ENCODE measurements around the gene IFITM1. TPM values are rescaled to one million over a fixed set of nuclear protein-coding genes. Genes with fewer than 3 reads are reported as not detected.

IFITM1 gene
- total and polyA plus RNA-seq, 2 donors (not counting 3 experiments of a cell fraction or from before 2014, with no cell fraction given), result 11.5 to 24.6 TPM

DNA sequence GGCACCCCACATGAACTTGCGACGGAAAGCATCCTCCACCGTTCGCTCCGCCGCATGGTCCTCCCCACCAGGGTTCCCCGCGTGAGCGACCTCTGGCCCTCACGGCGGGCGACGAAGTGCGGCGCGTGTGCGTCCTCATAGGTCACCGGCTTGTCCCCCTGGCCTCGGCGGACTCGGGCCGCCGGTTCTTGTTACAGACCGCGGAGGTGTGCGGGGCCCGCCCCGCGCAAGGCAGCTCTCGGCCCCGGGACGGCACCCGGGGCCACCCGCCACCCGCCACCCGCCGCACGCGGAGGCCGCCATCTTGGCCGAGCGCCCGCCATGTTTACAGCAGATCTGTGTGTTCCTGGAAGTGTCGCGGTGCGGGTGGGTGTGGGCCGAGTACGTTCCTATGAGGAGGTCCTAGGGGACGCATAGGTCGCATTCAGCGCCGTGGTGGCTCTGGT lies 9.8 kb upstream of the IFITM1 start:
- Histone ChIP-seq H3K4me3 (replicated peaks in 1 of 3; ENCODE audit: insufficient read depth in 1 of 3, low read depth in 1 of 3, low read length in 3 of 3) (no peak overlapping the region), H3K4me2 (ENCODE audit: insufficient read depth, low read length) (no peak overlapping the region), H3K27ac (ENCODE audit: insufficient read depth, low read depth, low read length) (no peak overlapping the region), H4K20me1 (replicated peaks; ENCODE audit: control insufficient read depth, extremely low read depth, insufficient read depth, low read length) (no peaks in the 10 kb centered on the region), H3K36me3 (ENCODE audit: control insufficient read depth in 2 of 2, extremely low read depth in 1 of 2, insufficient read depth in 2 of 2, low read length in 2 of 2) (no peaks in the 10 kb centered on the region), H3K9me1 (replicated peaks; ENCODE audit: control insufficient read depth, extremely low read depth, insufficient read depth, low read length) (no peaks in the 10 kb centered on the region), H3K4me1 (ENCODE audit: control insufficient read depth, extremely low read depth, insufficient read depth, low read length) (peaks cover 5% of the 10 kb centered on the region), H3K9me3 (replicated peaks; ENCODE audit: control insufficient read depth, insufficient read depth, low read length) (no peaks in the 10 kb centered on the region), H3K9ac (replicated peaks; ENCODE audit: extremely low read depth, insufficient read depth, low read length) (no peak overlapping the region), H3K27me3 (ENCODE audit: control insufficient read depth in 2 of 2, insufficient read depth in 2 of 2, low read length in 2 of 2) (peaks cover 3 to 8% of the 10 kb centered on the region in 2 experiments), H2AFZ (ENCODE audit: low read depth, low read length) (no peak overlapping the region), H3K79me2 (ENCODE audit: control insufficient read depth, insufficient read depth, low read length) (peaks cover 5% of the 10 kb centered on the region)
- CTCF ChIA-PET, result interaction anchor here (0.7 to 4.3 kb wide), 13 partner anchors 12 to 144 kb away, joined by 3 to 79 read pairs (median 8); no protein-coding TSS in a partner anchor
- FAIRE-seq, result no peak
- intact Hi-C loops (cut with micrococcal nuclease) (no loop called here), dilution Hi-C loops (cut with MboI; ENCODE audit: extremely low pct_ligation_motif_present, low sequenced_read_pairs) (no loop called here)
- no peak for DNase-seq (ENCODE audit: low read depth, low spot score)
- no TSS peak for BruUV-seq (replicated peaks)
- TF ChIP-seq GATA2 (IDR thresholded peaks at IDR 0.05; ENCODE audit: insufficient read depth, insufficient read length, low read depth, low read length), result no peak
- no peak for TF ChIP-seq FOS (IDR thresholded peaks at IDR 0.05; ENCODE audit: borderline replicate concordance, insufficient read depth, low read length)
- TF ChIP-seq POLR2AphosphoS5 (IDR thresholded peaks at IDR 0.05; ENCODE audit: insufficient read depth, low read depth, low read length), result no peak
- no peak for TF ChIP-seq POLR2A (IDR thresholded peaks at IDR 0.05; ENCODE audit: low read depth, low read length)
- no peak for TF ChIP-seq JUN (IDR thresholded peaks at IDR 0.05; ENCODE audit: borderline replicate concordance, insufficient read depth, insufficient read length, low read depth)
- POLR2A ChIA-PET, result no interaction called here

DNA sequence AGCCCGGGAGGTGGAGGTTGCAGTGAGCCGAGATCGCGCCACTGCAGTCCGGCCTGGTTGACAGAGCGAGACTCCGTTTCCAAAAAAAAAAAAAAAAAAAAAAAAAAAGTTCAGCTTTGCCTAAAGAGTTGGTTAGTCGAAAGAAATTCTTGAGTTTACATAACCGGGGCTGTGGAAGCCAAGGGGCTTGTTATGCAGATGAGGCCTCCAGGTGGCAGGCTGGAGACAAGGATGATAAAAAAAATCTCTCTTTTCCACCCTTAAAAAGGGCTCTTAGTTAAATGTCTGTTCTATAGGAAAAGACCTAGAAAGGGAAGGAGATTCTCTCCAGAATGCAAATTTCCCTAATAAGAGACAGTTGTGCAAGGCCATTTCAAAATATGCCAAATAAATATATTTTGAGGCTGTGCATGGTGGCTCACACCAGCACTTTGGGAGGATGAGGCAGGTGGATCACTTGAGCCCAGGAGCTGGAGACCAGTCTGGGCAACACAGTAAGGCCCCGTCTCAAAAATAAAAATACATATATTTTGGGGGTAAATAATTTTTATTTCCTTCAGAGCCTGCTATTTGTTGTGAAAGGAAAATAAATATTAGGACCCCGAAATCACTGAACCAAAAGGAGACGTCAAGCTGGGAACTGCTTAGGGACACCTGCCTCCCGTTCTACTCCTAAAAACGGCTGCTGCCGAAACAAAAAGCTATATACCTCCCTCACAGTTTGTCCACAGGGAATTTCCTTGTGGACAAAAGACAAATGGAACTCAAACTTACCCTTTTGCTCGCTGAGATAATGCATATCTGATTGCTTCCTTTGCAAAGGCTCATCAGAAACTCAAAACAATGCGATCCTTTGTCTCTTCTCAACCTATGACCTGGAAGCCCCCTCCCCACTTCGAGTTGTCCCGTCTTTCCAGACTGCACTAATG lies 8.7 kb upstream of the IFITM1 start:
- TF ChIP-seq POLR2AphosphoS5 (IDR thresholded peaks at IDR 0.05; ENCODE audit: insufficient read depth, low read depth, low read length), result no peak
- TF ChIP-seq, protein P1, sequence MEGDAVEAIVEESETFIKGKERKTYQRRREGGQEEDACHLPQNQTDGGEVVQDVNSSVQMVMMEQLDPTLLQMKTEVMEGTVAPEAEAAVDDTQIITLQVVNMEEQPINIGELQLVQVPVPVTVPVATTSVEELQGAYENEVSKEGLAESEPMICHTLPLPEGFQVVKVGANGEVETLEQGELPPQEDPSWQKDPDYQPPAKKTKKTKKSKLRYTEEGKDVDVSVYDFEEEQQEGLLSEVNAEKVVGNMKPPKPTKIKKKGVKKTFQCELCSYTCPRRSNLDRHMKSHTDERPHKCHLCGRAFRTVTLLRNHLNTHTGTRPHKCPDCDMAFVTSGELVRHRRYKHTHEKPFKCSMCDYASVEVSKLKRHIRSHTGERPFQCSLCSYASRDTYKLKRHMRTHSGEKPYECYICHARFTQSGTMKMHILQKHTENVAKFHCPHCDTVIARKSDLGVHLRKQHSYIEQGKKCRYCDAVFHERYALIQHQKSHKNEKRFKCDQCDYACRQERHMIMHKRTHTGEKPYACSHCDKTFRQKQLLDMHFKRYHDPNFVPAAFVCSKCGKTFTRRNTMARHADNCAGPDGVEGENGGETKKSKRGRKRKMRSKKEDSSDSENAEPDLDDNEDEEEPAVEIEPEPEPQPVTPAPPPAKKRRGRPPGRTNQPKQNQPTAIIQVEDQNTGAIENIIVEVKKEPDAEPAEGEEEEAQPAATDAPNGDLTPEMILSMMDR (IDR thresholded peaks at IDR 0.05; ENCODE audit: extremely low read depth in 1 of 2, insufficient read depth in 1 of 2, low read depth in 1 of 2, low read length in 2 of 2), result peak; percentile 64 to 66
- no peak for TF ChIP-seq FOS (IDR thresholded peaks at IDR 0.05; ENCODE audit: borderline replicate concordance, insufficient read depth, low read length)
- no peak for TF ChIP-seq EZH2 (IDR thresholded peaks at IDR 0.05; ENCODE audit: borderline replicate concordance, low read depth, low read length, severe bottlenecking)
- FAIRE-seq (peak; percentile 88), DNase-seq (ENCODE audit: low read depth, low spot score) (peak; percentile 78)
- ChIA-PET CTCF (interaction anchor here (0.7 to 4.3 kb wide), 20 partner anchors 12 to 143 kb away, joined by 3 to 79 read pairs (median 4); no protein-coding TSS in a partner anchor), POLR2A (interaction anchor here (0.6 kb wide), 1 partner anchor 92 kb away, joined by 5 read pairs; no protein-coding TSS in a partner anchor)
- Histone ChIP-seq H3K27ac (ENCODE audit: insufficient read depth, low read depth, low read length) (no peak overlapping the region), H3K9ac (replicated peaks; ENCODE audit: extremely low read depth, insufficient read depth, low read length) (no peak overlapping the region), H3K4me2 (ENCODE audit: insufficient read depth, low read length) (no peak overlapping the region), H3K9me3 (replicated peaks; ENCODE audit: control insufficient read depth, insufficient read depth, low read length) (no peaks in the 10 kb centered on the region), H3K27me3 (ENCODE audit: control insufficient read depth in 2 of 2, insufficient read depth in 2 of 2, low read length in 2 of 2) (peaks cover 2 to 7% of the 10 kb centered on the region in 2 experiments), H3K4me3 (replicated peaks in 1 of 3; ENCODE audit: insufficient read depth in 1 of 3, low read depth in 1 of 3, low read length in 3 of 3) (no peak overlapping the region), H4K20me1 (replicated peaks; ENCODE audit: control insufficient read depth, extremely low read depth, insufficient read depth, low read length) (no peaks in the 10 kb centered on the region), H3K36me3 (ENCODE audit: control insufficient read depth in 2 of 2, extremely low read depth in 1 of 2, insufficient read depth in 2 of 2, low read length in 2 of 2) (no peaks in the 10 kb centered on the region), H3K79me2 (ENCODE audit: control insufficient read depth, insufficient read depth, low read length) (peaks cover 13% of the 10 kb centered on the region), H2AFZ (ENCODE audit: low read depth, low read length) (no peak overlapping the region), H3K9me1 (replicated peaks; ENCODE audit: control insufficient read depth, extremely low read depth, insufficient read depth, low read length) (no peaks in the 10 kb centered on the region), H3K4me1 (ENCODE audit: control insufficient read depth, extremely low read depth, insufficient read depth, low read length) (peaks cover 15% of the 10 kb centered on the region)
- no TSS peak for BruUV-seq (replicated peaks)
- dilution Hi-C loops (cut with MboI; ENCODE audit: extremely low pct_ligation_motif_present, low sequenced_read_pairs) (no loop called here), intact Hi-C loops (cut with micrococcal nuclease) (loop anchor here (1.0 to 5.0 kb wide), 4 partner anchors 68 to 212 kb away; partner anchors contain the start of genes BET1L, PSMD13, RIC8A and SIRT3)
